ENCODE measurements around the gene WDR5B. TPM values are rescaled to one million over a fixed set of nuclear protein-coding genes. Genes with fewer than 3 reads are reported as not detected.

The WDR5B gene
- total RNA-seq (2021; ENCODE audit: unreplicated experiment) (3.4 TPM), Bru-seq, nascent RNA (percentile 83 among the genes with signal in this experiment), BruChase-seq, experiment 1, labeled RNA remaining after a 6-hour chase (percentile 68 among the genes with signal in this experiment), BruChase-seq, experiment 2, labeled RNA remaining after a 2-hour chase (percentile 91 among the genes with signal in this experiment)
- 1.2 and 1.7 TPM in 2 replicates for polyA plus RNA-seq (2012)
- long read RNA-seq, transcript WDR5B-201 (1 exons, 3,720 nt) = major isoform, 12 of 12 reads
- long read RNA-seq, partial matches to known transcripts = 0 of 12 reads
- long read RNA-seq, other reads (novel, unspliced or antisense) = 0 of 12 reads

DNA sequence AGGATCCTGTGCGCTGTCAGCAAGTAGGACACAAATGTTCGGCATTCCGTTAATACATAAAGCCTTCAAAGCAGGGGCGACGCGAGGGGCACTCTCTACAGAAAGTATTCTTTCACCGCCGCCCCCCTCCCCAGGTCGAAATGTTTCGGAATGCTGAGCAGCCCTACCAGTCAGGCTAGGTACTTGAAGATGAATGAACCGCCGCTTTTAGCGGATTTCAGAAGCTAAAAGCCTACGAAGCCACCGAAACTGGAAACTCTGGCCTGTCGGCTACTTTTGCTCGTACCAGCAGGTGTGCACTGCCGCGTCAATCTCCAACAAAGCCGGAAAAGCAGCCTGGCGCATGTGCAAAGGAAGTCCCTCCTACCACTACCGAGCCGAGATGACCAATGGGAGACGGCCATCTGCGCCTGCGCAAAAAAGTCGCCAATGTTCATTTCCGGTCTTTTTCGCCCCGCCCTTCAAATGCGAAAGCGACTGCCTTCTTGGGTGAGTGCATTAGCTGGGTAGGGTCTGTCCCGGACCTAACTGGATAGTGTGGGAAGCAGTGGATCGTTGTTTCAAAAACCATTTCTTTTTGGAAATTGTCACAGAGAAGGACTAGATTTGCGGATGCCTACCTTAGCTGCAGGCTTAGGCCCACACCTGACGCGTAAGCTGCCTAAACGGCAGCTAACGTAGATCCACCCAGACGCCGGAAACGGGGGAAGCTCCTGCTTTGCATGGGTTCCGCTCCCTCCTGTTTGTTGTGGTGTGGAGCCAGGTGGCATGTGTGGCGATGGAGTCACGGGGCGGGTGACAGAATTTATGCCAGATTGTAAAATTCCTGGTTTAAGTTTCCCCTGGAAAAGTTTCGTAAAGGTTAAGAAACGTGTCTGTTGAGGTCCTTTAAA lies at the start of gene WDR5B:
WDR5B (minus strand) TSS at position 301 of the 893 bp plus-strand sequence. CDS start 534 bp downstream, outside the sequence.
- peak; percentile 92 for ATAC-seq
- peak within 1 kb of the TSS; percentile 77 for H3K4me2 ChIP-seq (ENCODE audit: low read length)
- H3K9me2 ChIP-seq (ENCODE audit: insufficient read depth) = no peaks in the 10 kb centered on the region
- intact Hi-C loops (cut with micrococcal nuclease) = no loop called here
- no peak within 1 kb of the TSS for H2AFZ ChIP-seq (ENCODE audit: low read depth, low read length, poor library complexity, severe bottlenecking)
- peaks cover 0 to 7% of the 10 kb centered on the region in 2 experiments; a peak in 2 of 4 replicates for H3K36me3 ChIP-seq (ENCODE audit: control insufficient read depth in 1 of 2, insufficient read depth in 2 of 2, low read length in 2 of 2)
- H3K9ac ChIP-seq (ENCODE audit: low read length) = peak within 1 kb of the TSS; percentile 72
- CTCF ChIA-PET = interaction anchor here (0.6 to 2.4 kb wide), 5 partner anchors 23 to 339 kb away, joined by 3 to 8 read pairs (median 3); partner anchors contain the start of gene FAM162A
- peak; percentile 94 for DNase-seq (ENCODE audit: low read depth, low spot score)
- BruUV-seq (replicated peaks) = TSS peak; percentile 79
- RAD21 ChIA-PET (ENCODE audit: low non-redundant PET in 1 of 2, low total read pairs in 2 of 2, uncharacterized antibody in 2 of 2, unreplicated experiment in 2 of 2) = no interaction called here
- peak within 1 kb of the TSS; percentile 74 for H3K27ac ChIP-seq (ENCODE audit: low read depth, low read length)
- peak within 1 kb of the TSS; percentile 82 to 84 for H3K4me3 ChIP-seq (replicated peaks in 1 of 2; ENCODE audit: low read depth in 1 of 2, low read length in 2 of 2)
- H3K4me1 ChIP-seq (ENCODE audit: control insufficient read depth in 1 of 2, insufficient read depth in 2 of 2, low read length in 2 of 2) = peaks cover 6 to 15% of the 10 kb centered on the region in 2 experiments; a peak in 3 of 4 replicates
- POLR2A ChIA-PET = interaction anchor here (0.9 to 2.3 kb wide), 3 partner anchors 11 to 68 kb away, joined by 4 to 12 read pairs (median 4); partner anchors contain the start of genes FAM162A and MIX23
- no peaks in the 10 kb centered on the region for H3K27me3 ChIP-seq (ENCODE audit: insufficient read depth, low read length)
- H3K9me3 ChIP-seq (ENCODE audit: control insufficient read depth in 1 of 2, insufficient read depth in 1 of 2, low read depth in 1 of 2, low read length in 2 of 2) = no peaks in the 10 kb centered on the region
- peaks cover 28% of the 10 kb centered on the region for H3K79me2 ChIP-seq (ENCODE audit: insufficient read depth, low read length)
- no peaks in the 10 kb centered on the region for H4K20me1 ChIP-seq (ENCODE audit: insufficient read depth)
- TF ChIP-seq YY1 (IDR thresholded peaks at IDR 0.05; ENCODE audit: extremely low read depth, insufficient replicate concordance, low read depth, low read length) (no peak), TCF7L2 (IDR thresholded peaks at IDR 0.05; ENCODE audit: borderline replicate concordance, extremely low read depth, insufficient read depth, insufficient read length) (no peak), SIN3A (IDR thresholded peaks at IDR 0.05; ENCODE audit: low read depth) (peak; percentile 89), SRF (IDR thresholded peaks at IDR 0.05; ENCODE audit: low read depth) (no peak), POLR2AphosphoS5 (IDR thresholded peaks at IDR 0.05; ENCODE audit: low read depth, low read length) (peak; percentile 99), CBX3 (IDR thresholded peaks at IDR 0.05; ENCODE audit: low read depth) (no peak), ZFX (IDR thresholded peaks at IDR 0.05) (peak; percentile 82), EGR1 (IDR thresholded peaks at IDR 0.05; ENCODE audit: low read depth) (no peak), SP1 (IDR thresholded peaks at IDR 0.05; ENCODE audit: low read depth) (peak; percentile 80), CEBPB (IDR thresholded peaks at IDR 0.05; ENCODE audit: low read depth) (no peak), FOSL1 (IDR thresholded peaks at IDR 0.05; ENCODE audit: low read depth) (no peak), ELF1 (IDR thresholded peaks at IDR 0.05; ENCODE audit: borderline replicate concordance, low read depth) (peak; percentile 73), RAD21 (IDR thresholded peaks at IDR 0.05; ENCODE audit: low read depth) (no peak), JUND (IDR thresholded peaks at IDR 0.05) (no peak)
- TF ChIP-seq, protein P1, sequence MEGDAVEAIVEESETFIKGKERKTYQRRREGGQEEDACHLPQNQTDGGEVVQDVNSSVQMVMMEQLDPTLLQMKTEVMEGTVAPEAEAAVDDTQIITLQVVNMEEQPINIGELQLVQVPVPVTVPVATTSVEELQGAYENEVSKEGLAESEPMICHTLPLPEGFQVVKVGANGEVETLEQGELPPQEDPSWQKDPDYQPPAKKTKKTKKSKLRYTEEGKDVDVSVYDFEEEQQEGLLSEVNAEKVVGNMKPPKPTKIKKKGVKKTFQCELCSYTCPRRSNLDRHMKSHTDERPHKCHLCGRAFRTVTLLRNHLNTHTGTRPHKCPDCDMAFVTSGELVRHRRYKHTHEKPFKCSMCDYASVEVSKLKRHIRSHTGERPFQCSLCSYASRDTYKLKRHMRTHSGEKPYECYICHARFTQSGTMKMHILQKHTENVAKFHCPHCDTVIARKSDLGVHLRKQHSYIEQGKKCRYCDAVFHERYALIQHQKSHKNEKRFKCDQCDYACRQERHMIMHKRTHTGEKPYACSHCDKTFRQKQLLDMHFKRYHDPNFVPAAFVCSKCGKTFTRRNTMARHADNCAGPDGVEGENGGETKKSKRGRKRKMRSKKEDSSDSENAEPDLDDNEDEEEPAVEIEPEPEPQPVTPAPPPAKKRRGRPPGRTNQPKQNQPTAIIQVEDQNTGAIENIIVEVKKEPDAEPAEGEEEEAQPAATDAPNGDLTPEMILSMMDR (IDR thresholded peaks at IDR 0.05 in 2 of 3, conservative IDR thresholded peaks at IDR 0.05 in 1 of 3; ENCODE audit: borderline replicate concordance in 1 of 3, insufficient read depth in 1 of 3, low read depth in 2 of 3, low read length in 2 of 3) = peak in 2 of 3 experiments; percentile 11 to 17; a peak in 1 of 6 replicates
- TF ChIP-seq, protein P2, sequence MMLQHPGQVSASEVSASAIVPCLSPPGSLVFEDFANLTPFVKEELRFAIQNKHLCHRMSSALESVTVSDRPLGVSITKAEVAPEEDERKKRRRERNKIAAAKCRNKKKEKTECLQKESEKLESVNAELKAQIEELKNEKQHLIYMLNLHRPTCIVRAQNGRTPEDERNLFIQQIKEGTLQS (IDR thresholded peaks at IDR 0.05) = no peak
- TF ChIP-seq, protein P3, sequence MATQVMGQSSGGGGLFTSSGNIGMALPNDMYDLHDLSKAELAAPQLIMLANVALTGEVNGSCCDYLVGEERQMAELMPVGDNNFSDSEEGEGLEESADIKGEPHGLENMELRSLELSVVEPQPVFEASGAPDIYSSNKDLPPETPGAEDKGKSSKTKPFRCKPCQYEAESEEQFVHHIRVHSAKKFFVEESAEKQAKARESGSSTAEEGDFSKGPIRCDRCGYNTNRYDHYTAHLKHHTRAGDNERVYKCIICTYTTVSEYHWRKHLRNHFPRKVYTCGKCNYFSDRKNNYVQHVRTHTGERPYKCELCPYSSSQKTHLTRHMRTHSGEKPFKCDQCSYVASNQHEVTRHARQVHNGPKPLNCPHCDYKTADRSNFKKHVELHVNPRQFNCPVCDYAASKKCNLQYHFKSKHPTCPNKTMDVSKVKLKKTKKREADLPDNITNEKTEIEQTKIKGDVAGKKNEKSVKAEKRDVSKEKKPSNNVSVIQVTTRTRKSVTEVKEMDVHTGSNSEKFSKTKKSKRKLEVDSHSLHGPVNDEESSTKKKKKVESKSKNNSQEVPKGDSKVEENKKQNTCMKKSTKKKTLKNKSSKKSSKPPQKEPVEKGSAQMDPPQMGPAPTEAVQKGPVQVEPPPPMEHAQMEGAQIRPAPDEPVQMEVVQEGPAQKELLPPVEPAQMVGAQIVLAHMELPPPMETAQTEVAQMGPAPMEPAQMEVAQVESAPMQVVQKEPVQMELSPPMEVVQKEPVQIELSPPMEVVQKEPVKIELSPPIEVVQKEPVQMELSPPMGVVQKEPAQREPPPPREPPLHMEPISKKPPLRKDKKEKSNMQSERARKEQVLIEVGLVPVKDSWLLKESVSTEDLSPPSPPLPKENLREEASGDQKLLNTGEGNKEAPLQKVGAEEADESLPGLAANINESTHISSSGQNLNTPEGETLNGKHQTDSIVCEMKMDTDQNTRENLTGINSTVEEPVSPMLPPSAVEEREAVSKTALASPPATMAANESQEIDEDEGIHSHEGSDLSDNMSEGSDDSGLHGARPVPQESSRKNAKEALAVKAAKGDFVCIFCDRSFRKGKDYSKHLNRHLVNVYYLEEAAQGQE (IDR thresholded peaks at IDR 0.05; ENCODE audit: low read depth) = no peak
- TF ChIP-seq, protein P4, sequence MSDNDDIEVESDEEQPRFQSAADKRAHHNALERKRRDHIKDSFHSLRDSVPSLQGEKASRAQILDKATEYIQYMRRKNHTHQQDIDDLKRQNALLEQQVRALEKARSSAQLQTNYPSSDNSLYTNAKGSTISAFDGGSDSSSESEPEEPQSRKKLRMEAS (IDR thresholded peaks at IDR 0.05) = peak; percentile 81
